Kasumi-1 (cell line): ENCODE measurements around the gene ADCY4.

ENCODE experiments used
- DNase-seq, 2 experiments: peaks; one replicate each; lab custom pipeline; 2025; lab: John Stamatoyannopoulos, UW

ADCY4 gene

GRCh38 chr14:24297190-24297964 is 37.5 kb downstream of the ADCY4 start:
- peak; percentile 64 to 71 for DNase-seq

- peak; percentile 82 to 87 for DNase-seq
Measured at GRCh38 chr14:24296341-24297157, 38.3 kb downstream of the ADCY4 start.

- no peak for DNase-seq
Measured at GRCh38 chr14:24293525-24293924, 41.3 kb downstream of the ADCY4 start.

GRCh38 chr14:24292118-24292807 is 42.6 kb downstream of the ADCY4 start:
- no peak for DNase-seq

GRCh38 chr14:24291446-24292117 is 43.3 kb downstream of the ADCY4 start:
- DNase-seq = no peak

GRCh38 chr14:24290746-24291145 is 44.1 kb downstream of the ADCY4 start:
- no peak for DNase-seq

- no peak for DNase-seq
Measured at GRCh38 chr14:24289649-24290280, 45.1 kb downstream of the ADCY4 start.

GRCh38 chr14:24286996-24287395 is 47.9 kb downstream of the ADCY4 start:
- no peak for DNase-seq

GRCh38 chr14:24285351-24285750 is 49.5 kb downstream of the ADCY4 start:
- DNase-seq = no peak

- no peak for DNase-seq
Measured at GRCh38 chr14:24284501-24285035, 50.3 kb downstream of the ADCY4 start.

GRCh38 chr14:24283796-24284460 is 50.9 kb downstream of the ADCY4 start:
- no peak for DNase-seq

GRCh38 chr14:24282736-24283135 is 52.1 kb downstream of the ADCY4 start:
- DNase-seq = no peak

- peak in 1 of 2 experiments; percentile 15 for DNase-seq
Measured at GRCh38 chr14:24281636-24282035, 53.2 kb downstream of the ADCY4 start.

GRCh38 chr14:24280797-24281460 is 53.9 kb downstream of the ADCY4 start:
- DNase-seq = no peak

- no peak for DNase-seq
Measured at GRCh38 chr14:24279301-24280186, 55.3 kb downstream of the ADCY4 start.

GRCh38 chr14:24278424-24278823 is 56.4 kb downstream of the ADCY4 start:
- no peak for DNase-seq

- peak; percentile 75 to 77 for DNase-seq
Measured at GRCh38 chr14:24277606-24278321, 57.1 kb downstream of the ADCY4 start.

- no peak for DNase-seq
Measured at GRCh38 chr14:24277071-24277470, 57.8 kb downstream of the ADCY4 start.
